ENCODE results near the gene SREBF2.

GRCh38 chr22:41892721-41893120 is 59.8 kb downstream of the SREBF2 start:
- TF ChIP-seq POLR2AphosphoS5 (IDR thresholded peaks at IDR 0.05; ENCODE audit: low read depth, low read length) (no peak), CTCF (IDR thresholded peaks at IDR 0.05; ENCODE audit: control extremely low read depth in 1 of 3, insufficient read depth in 1 of 3, low read depth in 1 of 3, low read length in 3 of 3) (no peak), YY1 (IDR thresholded peaks at IDR 0.05; ENCODE audit: low read depth, low read length) (no peak), EP300 (IDR thresholded peaks at IDR 0.05; ENCODE audit: borderline replicate concordance in 1 of 2, low read depth in 2 of 2, low read length in 2 of 2) (no peak), MAFK (IDR thresholded peaks at IDR 0.05; ENCODE audit: low read depth, low read length) (no peak), EZH2 (IDR thresholded peaks at IDR 0.05; ENCODE audit: low read depth, low read length, severe bottlenecking) (no peak), RNF2 (IDR thresholded peaks at IDR 0.05; ENCODE audit: borderline replicate concordance, low read depth, low read length, missing control alignments, poor library complexity, severe bottlenecking) (no peak), POLR2A (IDR thresholded peaks at IDR 0.05; ENCODE audit: control extremely low read depth in 1 of 2, low read depth in 2 of 2, low read length in 2 of 2) (no peak), RAD21 (IDR thresholded peaks at IDR 0.05 in 1 of 2, conservative IDR thresholded peaks at IDR 0.05 in 1 of 2; ENCODE audit: low read depth in 2 of 2, low read length in 2 of 2) (no peak), HDAC2 (IDR thresholded peaks at IDR 0.05; ENCODE audit: borderline replicate concordance in 1 of 2, low read depth in 2 of 2, low read length in 2 of 2) (no peak)

Measured in H1 (cell line).